Stimulated activated effector memory CD8-positive, alpha-beta T cell treated with anti-CD3 and anti-CD28 coated beads, Interleukin-12 subunit alpha, Interleukin-12 subunit beta, amount 100 ng/mL, for 72 hours (primary cell): ENCODE results near the gene LBX2.

ENCODE experiments used
- ATAC-seq: fragments of 150-1000 bp; cut with Tn5 transposase; 2 replicates; pipeline ENCODE4 v1.10.0; 2021
- DNase-seq, 2 donors: peaks; one replicate each; pipeline ENCODE4 v3.0.0; 2021 to 2022; ENCODE audit warnings: low spot score in 2 of 2
- H3K27ac Mint-ChIP-seq: one replicate; pipeline ENCODE4 v1.8.0; 2022; ENCODE audit warnings: mild to moderate bottlenecking, mixed read lengths
- H3K36me3 Mint-ChIP-seq: one replicate; pipeline ENCODE4 v1.8.0; 2022; ENCODE audit warnings: mild to moderate bottlenecking, mixed read lengths
- H3K4me1 Mint-ChIP-seq: one replicate; pipeline ENCODE4 v1.8.0; 2022; ENCODE audit warnings: mixed read lengths
- H3K4me3 Mint-ChIP-seq: one replicate; pipeline ENCODE4 v1.8.0; 2022; ENCODE audit warnings: mild to moderate bottlenecking, mixed read lengths
- H3K9me3 Mint-ChIP-seq: one replicate; pipeline ENCODE4 v1.8.0; 2022; ENCODE audit warnings: mixed read lengths

The LBX2 gene

DNA sequence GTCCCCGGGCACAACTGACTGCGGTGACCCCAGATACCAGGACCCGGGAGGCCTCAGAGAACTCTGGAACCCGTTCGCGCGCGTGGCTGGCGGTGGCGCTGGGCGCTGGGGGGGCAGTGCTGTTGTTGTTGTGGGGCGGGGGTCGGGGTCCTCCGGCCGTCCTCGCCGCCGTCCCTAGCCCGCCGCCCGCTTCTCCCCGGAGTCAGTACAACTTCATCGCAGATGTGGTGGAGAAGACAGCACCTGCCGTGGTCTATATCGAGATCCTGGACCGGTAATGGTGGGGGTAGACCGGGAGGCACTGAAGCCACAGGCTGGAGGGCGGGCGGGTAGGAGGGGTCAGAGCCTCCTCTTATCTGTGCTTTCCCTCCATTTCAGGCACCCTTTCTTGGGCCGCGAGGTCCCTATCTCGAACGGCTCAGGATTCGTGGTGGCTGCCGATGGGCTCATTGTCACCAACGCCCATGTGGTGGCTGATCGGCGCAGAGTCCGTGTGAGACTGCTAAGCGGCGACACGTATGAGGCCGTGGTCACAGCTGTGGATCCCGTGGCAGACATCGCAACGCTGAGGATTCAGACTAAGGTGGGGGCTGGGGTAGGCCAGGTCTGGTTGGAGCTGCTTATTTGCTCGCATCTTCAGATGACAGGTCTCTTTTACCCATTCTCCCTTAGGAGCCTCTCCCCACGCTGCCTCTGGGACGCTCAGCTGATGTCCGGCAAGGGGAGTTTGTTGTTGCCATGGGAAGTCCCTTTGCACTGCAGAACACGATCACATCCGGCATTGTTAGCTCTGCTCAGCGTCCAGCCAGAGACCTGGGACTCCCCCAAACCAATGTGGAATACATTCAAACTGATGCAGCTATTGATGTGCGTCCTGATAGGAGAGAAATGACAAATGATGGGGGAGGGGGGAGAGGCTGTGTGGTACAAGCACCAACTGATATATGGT, 31.1 kb upstream of the LBX2 start:
- peak overlapping the region; percentile 98 for H3K4me3 Mint-ChIP-seq
- peak overlapping the region; percentile 96 for H3K27ac Mint-ChIP-seq
- DNase-seq (peak; percentile 40 to 82), ATAC-seq (peak; percentile 55)
- H3K9me3 Mint-ChIP-seq = no peaks in the 10 kb centered on the region
- peaks cover 79% of the 10 kb centered on the region for H3K36me3 Mint-ChIP-seq
- H3K4me1 Mint-ChIP-seq = peaks cover 48% of the 10 kb centered on the region

DNA sequence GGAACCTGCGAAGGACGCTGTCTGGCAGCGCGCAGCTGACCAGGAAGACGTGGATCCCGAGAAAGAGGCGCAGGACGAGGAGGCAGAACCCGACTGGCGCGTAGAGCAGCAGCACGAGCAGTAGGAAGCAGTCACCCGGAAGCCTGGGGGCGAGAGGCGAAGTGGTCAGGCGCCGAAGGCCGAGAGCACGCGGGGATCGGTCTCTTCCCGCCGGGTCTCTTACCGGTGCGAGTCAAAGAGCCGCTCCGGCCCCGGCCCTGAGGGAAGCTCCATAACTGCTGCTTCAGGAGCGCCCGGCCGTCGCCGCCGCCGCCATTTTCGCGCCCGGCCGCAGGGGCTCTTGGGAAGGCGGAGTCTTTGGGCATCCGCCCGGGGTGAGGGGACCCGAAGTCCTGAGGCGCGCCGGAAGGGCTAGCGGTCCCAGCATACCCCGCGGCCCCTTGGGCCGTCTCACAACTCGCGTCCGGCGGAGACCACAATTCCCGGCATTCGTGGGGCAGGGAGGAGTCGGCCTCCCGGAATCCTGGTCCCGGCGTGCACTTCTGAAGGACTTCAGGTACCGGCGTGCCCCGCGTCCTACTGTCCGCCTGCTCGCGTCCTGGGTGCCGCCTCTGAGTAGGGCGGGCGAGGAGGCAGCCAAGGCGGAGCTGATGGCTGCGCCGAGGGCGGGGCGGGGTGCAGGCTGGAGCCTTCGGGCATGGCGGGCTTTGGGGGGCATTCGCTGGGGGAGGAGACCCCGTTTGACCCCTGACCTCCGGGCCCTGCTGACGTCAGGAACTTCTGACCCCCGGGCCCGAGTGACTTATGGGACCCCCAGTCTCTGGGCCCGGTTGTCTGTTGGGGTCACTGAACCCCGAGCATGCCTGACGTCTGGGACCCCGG, 30.2 kb upstream of the LBX2 start, which contains the start of the genes AUP1 and HTRA2:
Gene AUP1 (minus strand): TSS at position 350 of the 882 bp plus-strand sequence. CDS start 77 bp downstream, at position 273.
Gene HTRA2 (plus strand): TSS at position 577 of the 882 bp plus-strand sequence. CDS start 74 bp downstream, at position 651.
- ATAC-seq = peak; percentile 91
- Mint-ChIP-seq H3K4me1 (peaks cover 48% of the 10 kb centered on the region), H3K9me3 (no peaks in the 10 kb centered on the region), H3K36me3 (peaks cover 87% of the 10 kb centered on the region), H3K4me3 (peak within 1 kb of the TSS; percentile 98), H3K27ac (peak within 1 kb of the TSS; percentile 96)
- DNase-seq = peak; percentile 76 to 96

DNA sequence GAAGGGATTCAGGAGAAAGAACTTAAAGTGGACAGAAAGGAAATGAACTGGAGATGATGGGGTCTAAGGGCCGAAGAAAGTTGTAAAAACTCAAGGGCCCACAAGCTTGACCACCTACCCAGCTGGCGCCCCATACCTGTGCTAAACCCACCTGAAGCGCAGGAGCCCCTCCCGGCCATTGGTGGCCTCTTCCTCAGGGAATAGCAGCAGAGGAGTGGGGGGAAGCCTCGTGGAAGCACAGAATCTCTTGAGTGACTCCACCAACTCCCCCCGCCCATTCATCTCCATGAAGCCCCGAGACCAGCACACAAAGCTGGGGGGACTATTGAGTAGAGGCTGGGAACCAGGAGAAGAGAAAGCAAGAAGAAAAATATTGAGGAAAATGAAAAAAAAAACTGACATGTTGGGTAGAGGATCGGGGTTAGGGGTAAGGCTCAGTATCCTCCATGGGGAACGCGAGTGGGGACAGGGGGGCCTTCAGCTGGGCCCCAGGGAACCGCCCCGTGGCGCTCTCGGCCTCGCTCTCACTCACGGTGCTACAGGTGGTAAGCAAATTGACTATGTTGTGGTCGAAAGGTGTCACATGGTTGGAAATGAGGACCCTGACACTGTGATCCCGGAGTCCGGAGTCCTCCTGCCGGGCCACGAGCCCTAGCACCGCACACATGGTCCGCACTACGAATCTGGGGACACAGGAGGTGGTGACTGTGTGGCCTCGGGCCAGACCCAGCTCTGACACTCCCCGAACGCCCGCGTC, 29.4 kb upstream of the LBX2 start:
- DNase-seq (no peak), ATAC-seq (peak; percentile 2)
- Mint-ChIP-seq H3K4me1 (peaks cover 48% of the 10 kb centered on the region), H3K9me3 (no peaks in the 10 kb centered on the region), H3K4me3 (peak overlapping the region; percentile 98), H3K36me3 (peaks cover 86% of the 10 kb centered on the region), H3K27ac (peak overlapping the region; percentile 96)

DNA sequence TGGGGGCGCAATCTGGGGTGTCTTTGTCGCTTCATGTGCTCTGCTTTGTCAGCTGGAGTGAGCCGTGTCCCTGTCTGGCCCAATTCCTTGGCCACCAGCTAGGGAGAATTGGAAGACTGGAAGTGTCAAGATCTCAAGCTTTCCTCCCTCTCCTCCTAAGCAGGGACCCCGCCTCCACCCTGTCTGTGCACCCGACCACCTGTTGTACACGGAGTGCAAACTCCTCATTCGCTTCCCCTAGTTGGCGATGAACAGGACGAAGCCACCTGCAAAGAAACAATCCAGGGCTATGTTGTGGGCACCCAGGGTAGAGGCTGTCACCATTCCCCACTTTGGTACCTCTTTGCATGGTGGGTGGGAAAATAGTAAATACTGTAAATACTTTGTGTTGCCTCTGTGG, 28.3 kb upstream of the LBX2 start:
- Mint-ChIP-seq H3K4me3 (peak overlapping the region; percentile 98), H3K36me3 (peaks cover 76% of the 10 kb centered on the region), H3K9me3 (no peaks in the 10 kb centered on the region), H3K4me1 (peaks cover 48% of the 10 kb centered on the region), H3K27ac (peak overlapping the region; percentile 96)
- no peak for DNase-seq
- no peak for ATAC-seq

DNA sequence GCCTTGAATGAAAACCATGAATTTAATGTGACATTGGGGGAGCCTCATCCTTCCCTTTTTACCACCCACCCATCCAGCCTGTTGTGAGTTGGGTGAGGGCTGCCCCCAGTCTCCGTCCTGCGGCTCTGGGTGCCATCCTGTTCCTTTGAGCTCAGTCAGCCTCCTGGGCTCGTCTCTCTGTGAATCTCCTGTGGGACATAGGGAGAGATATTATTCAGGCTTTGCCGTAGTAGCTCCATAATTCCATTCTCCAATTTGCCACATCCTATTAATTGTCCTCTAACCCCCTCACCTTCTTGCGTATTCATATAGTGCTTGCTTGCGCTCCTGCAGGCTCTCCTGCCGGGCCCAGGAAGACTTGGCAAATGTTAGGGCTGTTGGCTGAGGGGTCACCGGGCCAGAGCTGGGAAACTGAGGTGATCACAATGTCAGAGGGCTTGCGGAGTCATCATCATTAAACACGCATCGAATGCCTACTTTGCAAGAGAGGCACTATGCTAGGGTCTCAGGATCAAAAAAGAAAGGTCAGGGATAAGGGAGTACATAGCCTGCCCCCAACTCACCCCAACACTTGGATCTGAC, 27.3 kb upstream of the LBX2 start:
- peaks cover 40% of the 10 kb centered on the region for H3K4me1 Mint-ChIP-seq
- H3K9me3 Mint-ChIP-seq = no peaks in the 10 kb centered on the region
- DNase-seq (no peak), ATAC-seq (no peak)
- H3K27ac Mint-ChIP-seq = no peak overlapping the region
- peaks cover 66% of the 10 kb centered on the region for H3K36me3 Mint-ChIP-seq
- H3K4me3 Mint-ChIP-seq = peak overlapping the region; percentile 98

DNA sequence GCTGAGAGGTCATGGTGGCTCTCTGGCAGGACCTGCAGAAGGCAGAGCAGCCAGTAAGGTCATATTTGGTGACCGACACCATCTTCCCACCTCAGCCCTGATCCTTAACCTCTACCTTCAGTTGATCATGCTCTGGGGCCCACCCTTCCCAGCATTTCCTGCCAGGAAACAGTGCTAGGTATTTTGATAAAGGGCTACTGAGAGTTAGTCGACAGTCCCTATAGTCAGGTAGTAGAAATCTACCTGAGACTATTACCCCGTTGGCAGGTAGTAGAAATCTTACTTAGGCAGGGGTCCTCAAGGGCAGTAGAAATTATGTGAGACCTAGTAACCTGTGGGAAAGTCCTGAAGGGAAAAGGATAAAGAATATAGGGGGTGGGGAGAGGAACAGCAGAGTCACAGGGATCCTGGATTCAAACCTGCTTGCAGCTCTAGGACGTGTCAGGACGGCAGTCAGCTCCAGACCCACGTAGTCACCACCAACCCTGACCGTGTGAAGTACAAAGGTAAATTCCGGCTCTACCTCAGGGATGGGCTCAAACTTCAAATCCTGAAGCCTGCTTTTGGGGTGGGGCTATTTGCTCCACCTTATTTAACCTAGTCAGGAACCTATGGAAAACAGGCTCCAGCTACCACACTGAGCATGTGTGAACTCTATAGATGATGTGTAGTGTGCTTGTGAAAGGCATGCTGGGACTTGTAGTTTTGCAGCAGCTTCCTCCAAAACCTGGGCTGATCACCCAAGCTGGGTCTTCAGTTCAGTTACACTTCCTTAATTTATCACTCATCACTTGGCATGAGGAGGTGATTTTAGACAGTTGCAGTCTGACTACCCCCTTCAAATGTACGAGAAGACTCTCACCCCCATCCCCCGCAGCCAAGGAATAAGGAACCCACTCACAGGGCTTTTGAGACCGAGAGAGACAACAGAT, 26.6 kb upstream of the LBX2 start, which contains the start of gene DQX1:
Gene DQX1 (minus strand): TSS at position 515 of the 932 bp plus-strand sequence. CDS start 502 bp downstream, at position 13.
- ATAC-seq = no peak
- no peak for DNase-seq
- H3K4me1 Mint-ChIP-seq = peaks cover 32% of the 10 kb centered on the region
- H3K4me3 Mint-ChIP-seq = peak within 1 kb of the TSS; percentile 98
- peaks cover 58% of the 10 kb centered on the region for H3K36me3 Mint-ChIP-seq
- no peak within 1 kb of the TSS for H3K27ac Mint-ChIP-seq
- H3K9me3 Mint-ChIP-seq = no peaks in the 10 kb centered on the region

DNA sequence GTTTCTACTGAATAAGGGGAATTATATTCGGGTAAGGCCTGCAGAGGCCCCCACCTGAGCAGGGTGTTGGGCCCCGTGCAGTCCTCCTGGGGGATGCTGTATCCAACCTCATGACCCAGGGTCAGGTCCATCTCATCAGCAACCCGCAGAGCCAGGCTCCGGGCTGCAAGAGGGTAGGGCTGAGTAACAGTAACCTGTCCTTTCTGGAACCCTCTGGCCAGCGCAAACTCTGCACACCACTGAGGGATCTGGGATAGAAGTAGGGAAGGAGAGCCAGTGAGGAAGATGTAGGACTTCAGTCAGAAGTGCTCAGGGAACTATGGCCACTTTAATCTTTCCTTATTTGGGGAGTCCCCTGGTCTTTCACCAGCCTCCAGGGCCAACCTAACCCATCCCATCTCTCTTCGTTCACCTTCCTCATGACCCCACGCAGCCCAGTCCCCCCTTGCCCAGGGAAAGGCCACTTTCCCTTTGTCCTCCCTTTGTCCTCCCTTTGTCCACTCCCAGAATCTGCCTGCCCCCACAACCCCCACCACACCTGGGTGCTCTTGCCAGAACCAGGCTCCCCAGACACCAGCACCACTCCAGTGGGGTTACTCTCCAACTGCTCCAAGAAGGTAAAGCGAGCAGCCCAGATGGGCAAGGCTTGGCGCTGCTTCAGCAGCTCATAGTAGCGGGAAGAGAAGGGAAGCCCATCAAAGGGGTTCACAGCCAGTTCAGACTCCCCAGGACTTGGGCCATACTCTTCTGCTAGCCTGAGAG, 25.7 kb upstream of the LBX2 start:
- peaks cover 28% of the 10 kb centered on the region for H3K4me1 Mint-ChIP-seq
- DNase-seq (no peak), ATAC-seq (no peak)
- H3K4me3 Mint-ChIP-seq = no peak overlapping the region
- no peaks in the 10 kb centered on the region for H3K9me3 Mint-ChIP-seq
- H3K27ac Mint-ChIP-seq = no peak overlapping the region
- peaks cover 51% of the 10 kb centered on the region for H3K36me3 Mint-ChIP-seq

DNA sequence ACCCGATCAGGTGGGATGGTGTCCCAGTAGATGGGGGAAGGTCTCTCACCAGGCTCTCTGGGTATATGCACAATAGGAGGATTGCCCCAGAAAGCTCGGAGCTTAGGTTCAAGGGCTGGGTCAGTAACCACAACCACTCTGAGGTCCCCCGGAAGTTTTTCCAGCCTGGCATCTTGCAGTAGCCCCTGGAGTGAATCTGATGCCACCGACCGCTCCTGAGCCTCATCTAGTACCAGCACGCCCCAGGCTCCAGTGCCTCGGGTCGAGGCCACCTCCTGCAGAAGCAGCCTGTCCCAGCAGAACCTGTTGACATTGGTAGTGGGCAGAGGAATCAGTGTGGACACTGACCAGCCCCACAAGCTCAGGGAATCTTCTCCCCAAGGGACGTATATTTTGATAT, 24.6 kb upstream of the LBX2 start:
- no peak overlapping the region for H3K4me3 Mint-ChIP-seq
- H3K36me3 Mint-ChIP-seq = peaks cover 41% of the 10 kb centered on the region
- peaks cover 27% of the 10 kb centered on the region for H3K4me1 Mint-ChIP-seq

DNA sequence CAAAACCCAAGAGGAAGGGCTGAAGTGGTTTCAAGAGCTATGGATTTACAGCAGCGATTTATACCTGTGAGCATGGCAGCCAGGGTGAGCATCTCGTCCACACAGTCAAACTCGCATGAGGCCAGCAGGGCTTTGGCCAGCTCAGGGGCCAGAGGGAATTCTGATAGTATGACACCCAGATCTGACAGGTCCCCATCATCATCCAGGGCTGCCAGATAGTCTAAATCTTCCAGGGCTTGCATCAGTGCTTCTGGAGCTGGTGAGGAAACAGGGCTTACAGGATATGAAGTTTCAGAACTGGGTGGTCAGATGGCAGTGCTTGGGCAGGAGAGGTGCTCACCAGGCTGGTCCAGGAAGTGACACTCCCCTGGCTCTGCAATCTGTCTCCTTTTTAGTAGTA, 23.1 kb upstream of the LBX2 start:
- no peaks in the 10 kb centered on the region for H3K9me3 Mint-ChIP-seq
- H3K36me3 Mint-ChIP-seq = peaks cover 26% of the 10 kb centered on the region
- DNase-seq (no peak), ATAC-seq (no peak)
- H3K4me1 Mint-ChIP-seq = peaks cover 13% of the 10 kb centered on the region
- no peak overlapping the region for H3K27ac Mint-ChIP-seq
- no peak overlapping the region for H3K4me3 Mint-ChIP-seq

More for the DNA sequence above, 24.6 kb upstream of the LBX2 start:
- H3K9me3 Mint-ChIP-seq = no peaks in the 10 kb centered on the region
- ATAC-seq (no peak), DNase-seq (no peak)
- H3K27ac Mint-ChIP-seq = no peak overlapping the region

DNA sequence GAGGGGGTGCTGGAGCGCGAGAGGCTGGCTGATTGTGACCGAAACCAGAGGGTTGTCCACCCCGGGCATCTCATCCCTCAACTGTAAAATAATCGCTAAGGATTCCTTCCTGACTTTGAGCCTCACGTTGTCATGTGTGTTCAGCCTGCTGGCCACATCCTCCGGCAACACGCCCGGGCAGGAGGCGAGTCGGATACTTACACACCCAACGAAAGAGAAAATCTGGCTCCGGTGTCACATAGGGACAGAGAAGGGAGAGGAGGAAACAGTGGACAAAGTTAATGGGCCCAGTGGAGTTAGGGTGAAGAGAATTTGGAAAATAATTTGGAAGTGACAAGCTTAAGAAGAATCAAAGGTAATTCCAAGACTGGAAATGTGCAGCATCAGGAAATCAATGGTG, 17.2 kb upstream of the LBX2 start:
- Mint-ChIP-seq H3K27ac (no peak overlapping the region), H3K36me3 (no peaks in the 10 kb centered on the region), H3K4me1 (peaks cover 16% of the 10 kb centered on the region), H3K4me3 (peak overlapping the region; percentile 73), H3K9me3 (no peaks in the 10 kb centered on the region)
- ATAC-seq (no peak), DNase-seq (no peak)

DNA sequence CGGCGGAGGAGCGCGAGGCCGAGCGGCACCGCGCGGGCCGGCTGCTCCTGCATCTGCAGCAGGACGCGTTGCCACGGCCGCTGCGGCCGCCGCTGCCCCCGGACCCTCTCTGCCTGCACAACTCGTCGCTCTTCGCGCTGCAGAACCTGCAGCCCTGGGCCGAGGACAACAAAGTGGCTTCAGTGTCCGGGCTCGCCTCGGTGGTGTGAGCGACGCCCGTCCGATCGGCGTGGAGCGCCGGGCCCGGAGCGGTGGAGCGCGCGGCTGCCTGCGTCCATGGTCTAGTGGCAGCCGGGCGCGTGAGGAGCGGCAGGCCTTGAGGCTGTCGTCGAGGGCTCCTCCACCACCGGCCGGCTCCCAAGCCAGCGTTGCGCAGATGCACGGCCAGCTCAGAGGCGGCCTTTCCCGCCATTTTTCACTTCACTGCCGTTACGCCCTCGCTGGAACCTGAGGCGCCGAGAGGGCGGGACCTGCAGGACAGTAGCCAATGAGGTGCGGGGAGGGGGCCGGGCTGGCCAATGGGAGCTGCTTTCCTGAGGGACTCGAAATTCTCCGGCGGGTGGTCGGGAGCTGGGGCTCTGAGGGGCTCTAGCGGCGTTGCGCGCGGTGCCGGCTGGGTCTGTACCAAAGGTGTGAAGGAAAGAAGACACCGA, 16.7 kb upstream of the LBX2 start:
- Mint-ChIP-seq H3K9me3 (no peaks in the 10 kb centered on the region), H3K27ac (no peak overlapping the region), H3K36me3 (no peaks in the 10 kb centered on the region), H3K4me3 (peak overlapping the region; percentile 73), H3K4me1 (peaks cover 16% of the 10 kb centered on the region)
- ATAC-seq (peak; percentile 82), DNase-seq (peak; percentile 60 to 84)

DNA sequence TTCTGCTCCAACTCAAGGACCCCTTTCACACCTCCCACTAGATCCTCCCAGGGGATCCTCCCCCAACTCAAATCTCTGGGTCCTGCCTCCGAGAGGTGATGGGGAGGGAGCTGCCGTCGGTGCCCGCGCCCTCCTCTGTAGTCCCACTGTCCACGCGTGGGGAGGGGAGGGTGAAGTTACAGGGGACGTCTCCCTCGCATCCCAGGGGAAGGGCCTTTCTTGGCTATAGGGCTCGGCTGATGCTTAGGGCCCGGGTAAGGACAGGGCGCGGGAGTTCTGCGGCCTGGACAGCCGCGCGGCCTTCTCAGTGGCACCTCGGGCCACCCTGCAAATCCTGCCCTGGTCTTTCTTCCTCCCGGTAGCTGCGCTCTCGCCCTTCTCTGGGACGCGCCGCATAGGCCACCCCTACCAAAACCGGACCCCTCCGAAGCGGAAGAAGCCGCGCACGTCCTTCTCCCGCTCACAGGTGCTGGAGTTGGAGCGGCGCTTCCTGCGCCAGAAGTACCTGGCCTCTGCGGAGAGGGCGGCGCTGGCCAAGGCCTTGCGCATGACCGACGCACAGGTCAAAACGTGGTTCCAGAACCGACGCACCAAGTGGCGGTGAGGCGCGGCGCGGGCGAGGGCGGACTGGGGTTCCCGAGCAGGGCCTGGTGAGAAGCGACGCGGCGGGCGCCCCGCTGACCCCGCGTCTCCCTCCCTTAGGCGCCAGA, 16.0 kb upstream of the LBX2 start:
- DNase-seq (no peak), ATAC-seq (no peak)
- Mint-ChIP-seq H3K9me3 (no peaks in the 10 kb centered on the region), H3K4me1 (peaks cover 16% of the 10 kb centered on the region), H3K36me3 (no peaks in the 10 kb centered on the region), H3K27ac (no peak overlapping the region), H3K4me3 (peak overlapping the region; percentile 73)
